Activated T-helper 9 cell treated with anti-CD3 and anti-CD28 coated beads, Interleukin-2, amount 50 U/mL, for 16 hours (primary cell): ENCODE data around the gene SLC9A3.
A peak's percentile ranks its signal among the peaks of the same experiment; 100 is the strongest.

ENCODE experiments used
- DNase-seq: peaks from one replicate; pipeline ENCODE4 v3.0.0-alpha.2; 2020; ENCODE audit warnings: low read depth

SLC9A3 gene

DNA sequence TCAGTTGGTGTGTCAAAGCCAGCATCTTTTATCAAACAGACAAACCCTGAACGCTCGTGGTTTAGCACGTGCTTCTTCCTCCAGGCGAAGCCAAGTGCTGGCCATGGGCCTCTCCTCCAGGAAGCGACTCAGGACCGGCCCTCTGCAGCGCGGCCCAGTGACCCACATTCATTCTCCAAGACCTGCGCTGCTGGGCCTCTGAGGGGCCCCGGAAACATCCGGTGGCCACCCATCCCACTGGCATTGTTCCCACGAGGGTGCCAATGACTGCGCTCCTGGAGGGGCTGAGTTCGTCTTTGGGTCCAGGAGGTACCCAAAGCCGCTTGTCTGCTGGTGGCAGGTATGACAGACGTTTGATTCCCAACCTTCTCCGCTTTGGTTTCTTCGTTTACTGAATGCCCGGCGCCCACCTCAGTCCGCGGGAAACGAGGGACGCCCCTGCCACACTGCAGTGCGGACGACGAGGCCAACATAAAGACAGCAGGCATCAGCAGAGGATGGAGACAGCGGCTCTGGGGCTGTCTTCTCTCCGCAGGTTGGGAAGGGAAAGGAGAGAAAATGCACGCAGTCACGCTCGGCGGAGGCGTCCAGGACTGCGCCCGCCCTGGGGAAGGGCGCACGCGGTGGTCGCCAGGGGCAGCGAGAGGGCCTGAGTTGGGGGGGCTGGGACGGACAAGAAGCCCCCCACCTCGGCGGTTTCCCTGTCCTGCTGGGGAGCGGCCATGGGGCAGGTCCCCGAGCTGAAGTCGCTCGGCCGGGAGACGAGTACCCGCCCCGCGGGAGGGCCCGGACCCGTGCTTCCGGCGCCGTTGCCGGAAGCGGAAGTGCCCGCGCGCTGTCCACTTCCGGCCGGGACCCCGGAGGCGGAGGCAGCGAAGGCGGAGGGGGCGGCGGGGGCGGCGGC is 81.7 kb downstream of the SLC9A3 start, which contains the start of gene EXOC3:
Gene EXOC3, plus strand, starts transcription at position 842 of the 904 bp plus-strand sequence. CDS start 3,030 bp downstream, outside the sequence.
- peak; percentile 70 for DNase-seq

- DNase-seq: no peak
These were observed 82.3 kb downstream of the SLC9A3 start for GRCh38 chr5:441996-442334.

- no peak for DNase-seq
These were observed 83.6 kb downstream of the SLC9A3 start for GRCh38 chr5:440401-441201.

DNA sequence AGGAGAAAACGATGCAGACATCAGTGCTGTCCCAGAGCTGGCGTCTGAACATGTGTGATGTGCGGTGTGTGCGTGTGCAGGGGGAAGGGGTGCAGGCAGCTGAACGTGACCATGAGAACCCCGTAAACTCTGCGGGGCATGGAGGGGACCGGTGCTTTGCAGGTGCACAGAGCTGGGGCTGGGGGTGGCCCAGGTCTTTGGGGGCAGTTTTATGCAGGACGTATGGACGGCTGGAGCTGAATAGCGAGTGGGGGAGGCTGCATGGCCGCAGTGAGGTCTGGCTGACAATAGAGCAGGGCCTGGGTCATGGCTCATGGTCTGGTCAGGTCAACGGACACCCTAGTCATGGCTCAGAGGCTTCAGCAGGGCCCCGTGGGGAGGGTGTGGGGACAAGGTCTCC is 84.6 kb downstream of the SLC9A3 start:
- DNase-seq: no peak

DNA sequence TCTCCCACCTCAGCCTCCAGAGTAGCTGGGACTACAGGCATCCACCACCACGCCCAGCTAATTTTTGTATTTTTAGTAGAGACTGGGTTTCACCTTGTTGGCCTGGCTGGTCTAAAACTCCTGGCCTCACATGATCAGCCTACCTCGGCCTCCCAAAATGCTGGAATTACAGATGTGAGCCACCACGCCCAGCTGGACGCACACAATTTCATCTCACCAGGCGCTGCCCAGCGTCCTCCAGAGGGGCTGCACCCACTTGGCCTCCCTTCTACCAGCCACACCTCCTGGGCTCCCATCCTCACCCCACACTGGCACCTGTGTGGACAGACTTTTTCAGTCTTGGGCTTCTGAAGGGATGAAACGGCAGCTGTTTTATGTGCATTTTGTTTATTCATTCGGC is 85.1 kb downstream of the SLC9A3 start:
- DNase-seq: no peak

DNA sequence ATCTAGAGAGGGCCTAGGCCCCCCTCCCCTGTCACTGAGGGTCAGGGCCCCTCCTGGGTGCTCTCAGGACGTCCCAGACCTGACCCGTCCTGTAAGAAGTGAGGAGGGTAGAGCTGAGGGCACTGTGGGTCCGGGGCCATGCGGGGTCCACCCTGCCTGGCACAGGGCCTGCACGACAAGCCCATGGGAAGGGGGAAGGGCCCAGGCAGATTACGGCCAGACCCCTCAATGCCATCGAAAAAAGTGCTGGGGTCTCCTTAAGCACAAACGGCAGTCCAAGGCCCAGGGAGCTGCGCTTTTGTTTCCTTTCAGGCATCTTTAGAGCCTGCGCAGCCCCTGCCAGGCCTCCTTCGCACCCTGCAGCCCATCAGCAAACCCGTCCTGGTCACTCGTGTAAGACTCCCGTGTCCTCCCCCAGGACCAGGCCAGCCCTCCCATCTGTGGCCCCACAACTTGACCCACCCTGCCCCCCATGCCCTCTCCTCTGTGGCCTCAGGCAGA is 85.7 kb downstream of the SLC9A3 start:
- DNase-seq: no peak

- no peak for DNase-seq
These were observed 86.9 kb downstream of the SLC9A3 start for GRCh38 chr5:437281-437771.

GRCh38 chr5:436641-436975 is 87.6 kb downstream of the SLC9A3 start:
- no peak for DNase-seq

DNA sequence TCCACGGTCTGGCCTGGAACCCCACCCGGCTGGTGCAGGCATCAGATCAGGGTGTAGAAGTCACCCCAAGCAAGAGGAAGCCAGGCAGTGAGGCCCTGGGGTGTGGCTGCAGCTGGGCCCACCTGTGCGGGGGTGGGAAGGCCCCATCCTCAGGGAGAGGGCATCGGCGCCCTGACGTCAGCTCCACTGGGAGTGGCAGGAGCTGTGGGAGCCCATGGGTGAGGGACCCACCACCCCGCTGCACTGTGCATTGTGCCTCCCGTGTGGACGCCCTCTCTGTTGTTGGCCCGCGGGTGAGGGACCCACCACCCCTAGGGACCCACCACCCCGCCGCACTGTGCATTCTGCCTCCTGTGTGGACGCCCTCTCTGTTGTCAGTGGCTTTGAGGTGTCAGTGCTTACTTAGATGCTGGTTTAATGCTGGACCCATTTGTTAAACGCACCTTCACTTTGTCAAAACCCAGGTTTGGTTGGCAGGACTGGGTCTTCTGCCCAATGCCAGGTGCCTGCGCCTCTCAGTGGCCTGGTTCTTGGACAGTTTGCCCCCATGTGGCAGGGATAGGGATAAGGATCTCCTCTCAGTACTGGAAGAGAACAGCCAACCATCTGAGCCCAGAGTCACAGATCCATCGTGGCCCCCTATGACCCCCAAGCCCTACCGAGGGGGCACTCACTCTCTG is 88.1 kb downstream of the SLC9A3 start:
- DNase-seq: no peak

DNA sequence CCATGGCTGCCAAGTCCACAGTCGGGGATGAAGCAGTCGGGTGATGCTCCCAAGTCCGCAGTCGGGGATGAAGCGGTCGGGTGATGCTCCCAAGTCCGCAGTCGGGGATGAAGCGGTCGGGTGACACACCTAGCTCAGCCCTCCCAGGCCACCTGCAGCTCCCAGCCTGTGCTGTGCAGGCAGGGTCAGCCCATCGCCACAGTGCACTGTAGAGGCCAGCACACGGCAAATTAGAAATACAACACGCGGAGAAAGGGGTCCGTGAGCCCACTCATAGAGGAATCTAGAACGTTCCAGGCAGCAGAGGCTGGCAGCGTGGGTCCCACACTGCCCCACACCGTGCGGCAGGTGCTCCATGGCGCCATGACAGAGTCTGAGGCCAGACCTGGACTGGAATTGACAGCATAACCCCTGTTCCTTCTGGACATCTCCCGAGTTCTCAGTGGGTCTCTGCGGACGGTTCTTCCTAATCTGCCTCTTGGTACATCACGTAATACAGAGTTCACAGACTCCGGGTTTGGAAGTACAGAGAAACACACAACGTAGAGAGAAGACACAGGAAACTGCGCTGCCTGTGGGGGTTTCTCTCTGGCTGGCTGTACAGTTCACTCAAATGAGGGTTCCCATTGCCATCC is 89.0 kb downstream of the SLC9A3 start:
- DNase-seq: no peak

DNA sequence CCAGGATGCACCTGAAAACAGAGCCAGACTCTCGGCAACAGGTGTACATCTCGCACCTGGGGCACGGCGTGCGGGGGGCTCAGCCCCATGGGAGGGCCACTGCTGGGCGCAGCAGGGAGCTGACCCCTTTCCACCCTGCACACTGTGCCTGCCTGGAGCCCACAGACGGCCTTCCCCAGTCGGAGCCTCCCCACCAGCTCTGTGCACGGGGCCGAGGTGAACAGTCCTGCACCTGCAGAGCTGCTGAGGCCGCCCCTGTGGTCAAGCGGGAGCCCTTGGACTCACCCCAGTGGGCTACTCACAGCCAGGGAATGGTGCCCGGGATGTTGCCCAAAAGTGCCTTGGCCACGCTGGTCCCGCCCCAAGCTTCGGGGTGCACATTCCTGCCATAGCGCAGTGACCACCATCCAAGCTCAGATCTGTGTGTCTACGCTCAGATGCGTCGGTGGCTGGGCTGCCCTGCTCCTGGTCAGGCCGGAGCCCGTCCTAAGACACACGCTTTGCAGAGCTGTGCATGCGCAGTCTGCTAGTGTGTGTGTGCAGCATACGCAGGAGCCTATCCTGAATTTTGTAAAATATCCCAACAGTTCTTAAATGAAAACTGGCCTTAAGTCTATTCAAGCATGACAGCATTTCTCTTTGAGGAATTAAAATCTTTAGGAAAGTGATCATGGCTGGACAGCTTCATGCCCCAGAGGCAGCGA is 89.7 kb downstream of the SLC9A3 start:
- DNase-seq: no peak

- no peak for DNase-seq
These were observed 90.4 kb downstream of the SLC9A3 start for GRCh38 chr5:433836-434235.

GRCh38 chr5:432928-433791 is 91.1 kb downstream of the SLC9A3 start:
- no peak for DNase-seq

- DNase-seq: no peak
These were observed 91.9 kb downstream of the SLC9A3 start for GRCh38 chr5:432201-432927.

- no peak for DNase-seq
These were observed 92.6 kb downstream of the SLC9A3 start for GRCh38 chr5:431711-432050.

DNA sequence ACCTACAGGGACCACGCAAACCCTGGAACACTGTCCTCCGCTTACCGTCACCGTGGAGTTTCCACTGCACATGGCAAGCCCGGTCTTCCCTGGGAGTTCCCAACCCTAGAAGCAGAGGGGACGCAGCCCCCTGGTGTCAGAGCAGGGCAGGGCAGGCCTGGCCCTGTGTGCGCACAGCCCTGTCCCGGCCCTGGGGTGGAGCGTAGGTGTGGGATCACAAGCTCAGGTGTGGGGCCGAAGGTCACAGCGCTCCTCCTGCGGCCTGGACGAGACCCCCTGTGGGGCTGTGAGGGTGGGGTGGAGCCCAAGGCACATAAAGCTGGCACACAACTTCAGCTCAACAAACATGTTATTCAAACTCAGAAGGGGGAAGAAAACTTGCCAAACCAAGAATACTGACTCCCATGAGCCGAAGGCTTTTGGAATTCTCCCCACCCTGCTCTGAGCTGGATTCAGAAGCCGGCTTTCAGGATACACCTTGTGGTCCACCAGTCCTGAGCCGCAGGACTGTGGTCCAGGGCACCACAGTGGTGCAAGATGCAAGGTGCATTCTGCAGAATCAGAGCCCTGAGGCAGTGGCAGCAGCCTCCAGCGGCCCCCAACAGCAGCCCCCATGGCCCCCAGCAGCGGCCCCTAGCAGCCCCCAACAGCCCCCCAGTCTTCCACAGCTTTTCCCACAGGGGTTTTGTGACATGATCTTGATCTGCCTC is 93.1 kb downstream of the SLC9A3 start:
- DNase-seq: no peak

DNA sequence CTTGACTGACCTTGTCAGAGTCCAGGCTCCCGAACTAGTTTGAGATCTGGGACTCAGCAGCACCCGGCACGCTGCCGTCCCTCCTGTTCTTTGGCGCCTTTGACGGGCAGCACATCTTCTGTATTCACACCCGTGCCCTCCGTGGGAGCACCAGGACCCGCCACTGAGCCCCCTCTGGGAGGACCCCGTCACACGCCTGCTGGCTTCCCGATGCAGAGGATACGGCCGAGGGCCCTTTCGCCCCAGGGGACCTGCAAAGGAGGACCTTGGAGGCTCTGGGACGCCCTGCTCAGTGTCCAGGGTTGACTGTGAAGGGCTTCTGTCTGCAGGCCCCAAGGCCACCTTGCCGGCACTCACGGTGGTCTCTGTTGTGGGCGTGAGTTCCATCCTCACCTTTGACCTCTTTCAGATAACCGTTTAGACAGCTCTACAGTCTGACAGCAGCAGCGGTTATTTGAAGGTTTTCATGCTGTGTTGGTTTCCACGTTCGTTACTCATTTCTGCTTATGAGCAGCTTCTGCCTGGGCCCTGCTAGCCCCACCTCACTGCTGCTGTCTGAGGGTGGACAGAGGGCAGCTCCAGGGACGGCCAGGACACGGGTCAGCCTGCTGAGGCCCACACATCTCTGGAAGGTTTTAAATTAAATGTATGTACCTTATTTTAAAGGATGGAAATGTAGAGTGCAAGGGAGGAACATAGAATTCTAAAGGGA is 93.9 kb downstream of the SLC9A3 start:
- no peak for DNase-seq

GRCh38 chr5:429453-430188 is 94.6 kb downstream of the SLC9A3 start:
- DNase-seq: no peak
